ENCODE results near the gene SH3RF2.

The SH3RF2 gene

DNA sequence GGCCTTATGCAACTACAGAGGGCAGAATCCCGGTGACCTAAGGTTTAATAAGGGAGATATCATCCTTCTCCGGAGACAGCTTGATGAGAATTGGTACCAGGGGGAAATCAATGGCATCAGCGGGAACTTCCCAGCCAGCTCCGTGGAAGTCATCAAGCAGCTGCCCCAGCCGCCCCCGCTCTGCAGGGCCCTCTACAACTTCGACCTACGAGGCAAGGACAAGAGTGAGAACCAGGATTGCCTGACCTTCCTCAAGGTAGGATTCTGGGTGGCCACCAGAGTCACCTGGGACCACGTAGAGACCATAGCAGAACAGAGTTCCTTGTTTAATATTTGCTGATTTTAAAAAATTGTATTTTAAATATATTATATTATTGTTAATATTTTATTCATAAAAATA, 63.7 kb downstream of the SH3RF2 start:
- no peaks in the 10 kb centered on the region for H3K4me1 ChIP-seq (ENCODE audit: insufficient read depth, low read length, severe bottlenecking)
- H3K27ac ChIP-seq (ENCODE audit: low read depth, low read length, poor library complexity, severe bottlenecking): no peak overlapping the region
- no peak overlapping the region for H3K9ac ChIP-seq (ENCODE audit: low read length)
- no peak overlapping the region for H3K4me2 ChIP-seq (ENCODE audit: low read length)
- H3K79me2 ChIP-seq (ENCODE audit: insufficient read depth, low read length): no peaks in the 10 kb centered on the region
- no peaks in the 10 kb centered on the region for H3K9me3 ChIP-seq (ENCODE audit: low read length)
- no peak overlapping the region for H3K4me3 ChIP-seq (ENCODE audit: low read depth, low read length, poor library complexity, severe bottlenecking)
- no peaks in the 10 kb centered on the region for H4K20me1 ChIP-seq (ENCODE audit: insufficient read depth, low read length)
- H3K9me2 ChIP-seq (ENCODE audit: low read depth, low read length): no peaks in the 10 kb centered on the region
- no peak overlapping the region for H2AFZ ChIP-seq (ENCODE audit: low read length)
- no peaks in the 10 kb centered on the region for H3K36me3 ChIP-seq (ENCODE audit: insufficient read depth, low read length)
- H3F3A ChIP-seq (ENCODE audit: insufficient read depth, low read length): no peaks in the 10 kb centered on the region
- H3K27me3 ChIP-seq (ENCODE audit: insufficient read depth, low read length): no peaks in the 10 kb centered on the region
- TF ChIP-seq EZH2 (IDR thresholded peaks at IDR 0.05; ENCODE audit: borderline replicate concordance, low read length): no peak
- TF ChIP-seq, protein P1, sequence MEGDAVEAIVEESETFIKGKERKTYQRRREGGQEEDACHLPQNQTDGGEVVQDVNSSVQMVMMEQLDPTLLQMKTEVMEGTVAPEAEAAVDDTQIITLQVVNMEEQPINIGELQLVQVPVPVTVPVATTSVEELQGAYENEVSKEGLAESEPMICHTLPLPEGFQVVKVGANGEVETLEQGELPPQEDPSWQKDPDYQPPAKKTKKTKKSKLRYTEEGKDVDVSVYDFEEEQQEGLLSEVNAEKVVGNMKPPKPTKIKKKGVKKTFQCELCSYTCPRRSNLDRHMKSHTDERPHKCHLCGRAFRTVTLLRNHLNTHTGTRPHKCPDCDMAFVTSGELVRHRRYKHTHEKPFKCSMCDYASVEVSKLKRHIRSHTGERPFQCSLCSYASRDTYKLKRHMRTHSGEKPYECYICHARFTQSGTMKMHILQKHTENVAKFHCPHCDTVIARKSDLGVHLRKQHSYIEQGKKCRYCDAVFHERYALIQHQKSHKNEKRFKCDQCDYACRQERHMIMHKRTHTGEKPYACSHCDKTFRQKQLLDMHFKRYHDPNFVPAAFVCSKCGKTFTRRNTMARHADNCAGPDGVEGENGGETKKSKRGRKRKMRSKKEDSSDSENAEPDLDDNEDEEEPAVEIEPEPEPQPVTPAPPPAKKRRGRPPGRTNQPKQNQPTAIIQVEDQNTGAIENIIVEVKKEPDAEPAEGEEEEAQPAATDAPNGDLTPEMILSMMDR (IDR thresholded peaks at IDR 0.05; ENCODE audit: low read length): no peak

- H2AFZ ChIP-seq (ENCODE audit: low read length): no peak overlapping the region
- no peak overlapping the region for H3K4me2 ChIP-seq (ENCODE audit: low read length)
- no peaks in the 10 kb centered on the region for H3K9me2 ChIP-seq (ENCODE audit: low read depth, low read length)
- TF ChIP-seq, protein P1 (IDR thresholded peaks at IDR 0.05; ENCODE audit: low read length): no peak
- TF ChIP-seq EZH2 (IDR thresholded peaks at IDR 0.05; ENCODE audit: borderline replicate concordance, low read length): no peak
- no peaks in the 10 kb centered on the region for H4K20me1 ChIP-seq (ENCODE audit: insufficient read depth, low read length)
- no peaks in the 10 kb centered on the region for H3K27me3 ChIP-seq (ENCODE audit: insufficient read depth, low read length)
- no peaks in the 10 kb centered on the region for H3K9me3 ChIP-seq (ENCODE audit: low read length)
- no peak overlapping the region for H3K27ac ChIP-seq (ENCODE audit: low read depth, low read length, poor library complexity, severe bottlenecking)
- H3F3A ChIP-seq (ENCODE audit: insufficient read depth, low read length): no peaks in the 10 kb centered on the region
- no peaks in the 10 kb centered on the region for H3K79me2 ChIP-seq (ENCODE audit: insufficient read depth, low read length)
- no peak overlapping the region for H3K9ac ChIP-seq (ENCODE audit: low read length)
- no peaks in the 10 kb centered on the region for H3K36me3 ChIP-seq (ENCODE audit: insufficient read depth, low read length)
- no peak overlapping the region for H3K4me3 ChIP-seq (ENCODE audit: low read depth, low read length, poor library complexity, severe bottlenecking)
- no peaks in the 10 kb centered on the region for H3K4me1 ChIP-seq (ENCODE audit: insufficient read depth, low read length, severe bottlenecking)
These were observed 65.3 kb downstream of the SH3RF2 start for GRCh38 chr5:146001544-146002190.

GRCh38 chr5:146002491-146002890, 66.1 kb downstream of the SH3RF2 start:
- Histone ChIP-seq H4K20me1 (ENCODE audit: insufficient read depth, low read length) (no peaks in the 10 kb centered on the region), H3K4me2 (ENCODE audit: low read length) (no peak overlapping the region), H3K9me2 (ENCODE audit: low read depth, low read length) (no peaks in the 10 kb centered on the region), H3K27me3 (ENCODE audit: insufficient read depth, low read length) (no peaks in the 10 kb centered on the region), H3K9ac (ENCODE audit: low read length) (no peak overlapping the region), H3K9me3 (ENCODE audit: low read length) (no peaks in the 10 kb centered on the region), H3F3A (ENCODE audit: insufficient read depth, low read length) (no peaks in the 10 kb centered on the region), H3K4me3 (ENCODE audit: low read depth, low read length, poor library complexity, severe bottlenecking) (no peak overlapping the region), H3K79me2 (ENCODE audit: insufficient read depth, low read length) (no peaks in the 10 kb centered on the region), H2AFZ (ENCODE audit: low read length) (no peak overlapping the region), H3K36me3 (ENCODE audit: insufficient read depth, low read length) (no peaks in the 10 kb centered on the region), H3K4me1 (ENCODE audit: insufficient read depth, low read length, severe bottlenecking) (no peaks in the 10 kb centered on the region), H3K27ac (ENCODE audit: low read depth, low read length, poor library complexity, severe bottlenecking) (no peak overlapping the region)
- TF ChIP-seq, protein P1 (IDR thresholded peaks at IDR 0.05; ENCODE audit: low read length): no peak
- TF ChIP-seq EZH2 (IDR thresholded peaks at IDR 0.05; ENCODE audit: borderline replicate concordance, low read length): no peak

Measured in OCI-LY1 (cell line).